Germinal center (tissue), 1 donor: ENCODE results near the gene ALDH3B2.
"Not testable (repeated sequence)": the region's sequence is repeated elsewhere in the genome, so short reads cannot be mapped to it uniquely, and the experiment has no call there.

Experiments
- DNase-seq: peaks from one replicate; pipeline ENCODE4 v3.0.0; 2012; ENCODE audit warnings: mixed read lengths, low spot score

ALDH3B2 gene

DNA sequence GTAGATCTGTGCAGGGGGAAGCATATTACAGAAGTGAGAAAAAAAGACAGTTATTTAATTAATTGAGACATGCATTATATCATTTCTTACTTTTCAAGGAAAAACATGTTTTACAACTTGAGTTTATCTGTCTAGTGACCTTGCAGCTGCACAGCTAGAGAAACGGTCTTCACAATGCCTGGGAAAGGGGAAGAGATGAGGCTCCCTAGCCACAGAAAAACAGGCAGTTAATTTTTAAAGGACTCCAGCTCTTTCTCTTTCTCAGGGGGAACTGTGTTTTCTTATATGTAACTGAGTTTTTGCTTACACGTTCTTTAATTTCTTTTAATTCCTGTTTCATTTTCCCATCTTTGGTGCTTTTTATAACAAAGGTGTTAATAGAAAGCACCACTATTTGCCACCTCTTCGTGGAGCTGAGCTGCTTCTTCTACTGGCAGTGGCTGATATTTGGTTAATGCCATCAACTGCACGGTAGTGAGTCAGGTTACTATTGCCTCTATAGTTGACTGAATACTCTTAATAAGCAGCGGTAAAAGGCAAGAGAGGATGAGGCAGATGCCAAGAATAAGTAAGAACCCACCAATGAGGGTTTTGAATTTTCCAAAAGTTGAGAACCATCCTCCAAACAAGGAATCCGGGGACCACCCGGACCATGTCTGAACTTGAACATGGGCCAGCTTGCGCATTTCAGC is 11.4 kb upstream of the ALDH3B2 start:
- DNase-seq = not testable (repeated sequence)

DNA sequence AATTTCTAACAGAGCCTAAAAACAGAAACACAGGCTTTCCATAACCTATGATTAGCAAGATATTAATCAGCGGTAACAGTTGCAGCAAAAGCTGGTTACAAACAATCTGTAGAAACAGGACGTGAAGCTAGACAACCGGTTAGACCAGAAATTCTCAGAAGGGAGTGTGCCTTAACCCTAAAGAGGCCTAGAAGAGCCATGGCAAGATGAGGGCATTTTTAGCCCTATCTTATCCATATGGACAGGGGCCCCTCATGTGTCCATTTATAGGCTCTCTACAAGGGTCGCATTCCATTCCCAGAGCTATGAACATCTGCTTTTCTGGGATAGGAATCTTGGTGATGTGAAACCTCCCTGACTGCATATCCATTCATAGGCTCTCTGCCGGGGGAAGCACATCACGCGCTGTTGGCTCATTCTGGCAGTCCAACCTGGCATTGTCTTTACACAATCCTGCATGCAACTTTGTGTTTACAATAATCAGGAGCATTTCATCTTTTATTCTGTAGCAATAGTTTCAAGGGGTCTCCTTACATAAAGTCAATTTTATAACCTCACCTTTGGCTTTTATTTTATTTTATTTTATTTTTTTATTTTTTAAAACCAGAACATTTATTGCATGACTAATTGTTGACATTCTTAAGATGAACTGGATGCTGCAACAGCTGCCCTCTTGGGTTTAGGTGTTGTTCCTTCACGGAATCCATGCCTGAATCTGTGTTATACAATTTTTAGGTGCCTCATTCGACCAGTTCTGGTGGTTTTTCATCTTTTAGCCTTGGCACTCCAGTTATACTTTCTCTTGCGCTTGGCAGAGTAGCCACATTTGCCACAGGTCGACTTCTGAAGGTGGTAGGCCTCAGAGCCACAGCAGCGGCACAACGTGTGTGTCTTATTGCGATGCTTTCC is 8.0 kb upstream of the ALDH3B2 start:
- DNase-seq = not testable (repeated sequence)

DNA sequence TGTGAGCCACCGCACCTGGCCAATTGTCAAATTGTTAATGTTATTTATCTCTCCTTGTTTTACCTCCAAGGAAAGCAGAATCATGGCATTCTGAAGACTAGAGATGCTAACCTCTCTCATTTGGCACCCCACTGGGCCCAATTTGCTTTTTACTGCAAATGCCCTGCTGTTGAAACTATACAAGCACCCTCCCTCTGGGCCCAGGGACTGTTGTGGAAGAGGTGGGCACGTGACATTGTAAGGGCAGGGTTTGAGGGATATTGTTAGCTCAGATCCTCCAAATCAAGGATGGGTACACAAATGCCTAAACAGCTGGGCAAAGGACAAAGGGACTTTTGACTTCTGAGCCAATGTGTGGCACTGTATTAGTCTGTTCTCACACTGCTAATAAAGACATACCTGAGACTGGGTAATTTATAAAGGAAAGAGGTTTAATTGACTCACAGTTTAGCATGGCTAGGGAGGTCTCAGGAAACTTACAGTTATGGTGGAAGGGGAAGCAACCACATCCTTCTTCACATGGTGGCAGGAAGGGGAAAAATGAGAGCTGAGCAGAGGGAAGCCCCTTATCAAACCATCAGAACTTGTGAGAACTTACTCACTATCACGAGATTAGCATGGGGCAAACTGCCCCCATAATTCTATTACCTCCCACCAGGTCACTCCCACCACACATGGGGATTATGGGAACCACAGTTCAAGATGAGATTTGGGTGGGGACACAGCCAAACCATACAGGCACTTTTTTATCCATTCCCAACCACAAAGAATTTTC is 6.5 kb upstream of the ALDH3B2 start:
- no peak for DNase-seq

- no peak for DNase-seq
These were observed 780 bp upstream of the ALDH3B2 start for GRCh38 chr11:67675058-67675747.

DNA sequence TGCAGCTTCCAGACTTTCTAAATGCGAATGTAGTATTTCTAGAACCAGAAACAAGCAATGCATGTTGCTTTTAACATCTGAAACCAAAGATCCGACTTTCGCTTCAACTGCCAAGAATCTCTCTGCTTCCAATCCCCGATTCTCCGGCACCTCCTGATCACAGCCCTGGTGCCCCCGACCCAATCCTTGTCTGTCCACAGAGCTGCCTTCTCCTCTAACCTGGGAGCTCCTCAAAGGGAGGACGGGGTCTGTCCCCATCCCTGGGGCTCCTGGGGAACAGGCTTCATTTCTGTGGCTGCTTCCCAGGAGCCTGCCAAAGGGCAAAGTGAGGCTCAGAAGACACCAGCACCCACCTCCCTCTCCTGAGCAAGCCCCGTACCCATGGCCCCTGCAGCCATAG is 521 bp downstream of the ALDH3B2 start:
- no peak for DNase-seq

DNA sequence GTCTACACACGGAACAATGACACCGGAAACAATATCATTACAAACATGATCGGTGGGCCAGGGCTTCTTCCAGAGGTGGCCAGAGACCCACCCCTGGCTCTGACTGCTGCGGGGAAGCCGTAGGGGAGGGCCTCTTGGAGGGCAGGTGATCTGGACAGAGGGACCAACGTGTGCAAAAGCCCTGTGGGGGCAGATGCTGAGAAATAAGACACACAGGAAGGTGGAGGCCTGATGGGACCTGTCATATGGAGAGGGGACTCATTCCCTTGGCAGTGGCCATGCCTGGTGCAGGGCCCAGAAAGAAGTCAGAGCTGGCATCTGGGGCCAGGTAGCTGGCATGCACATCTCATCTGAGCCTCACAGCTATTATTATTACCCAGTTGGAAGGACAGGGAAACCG is 1.1 kb downstream of the ALDH3B2 start:
- DNase-seq = no peak

- no peak for DNase-seq
These were observed 3.3 kb downstream of the ALDH3B2 start for GRCh38 chr11:67671211-67671520.

GRCh38 chr11:67670316-67671210 is 3.9 kb downstream of the ALDH3B2 start:
- DNase-seq = no peak

DNA sequence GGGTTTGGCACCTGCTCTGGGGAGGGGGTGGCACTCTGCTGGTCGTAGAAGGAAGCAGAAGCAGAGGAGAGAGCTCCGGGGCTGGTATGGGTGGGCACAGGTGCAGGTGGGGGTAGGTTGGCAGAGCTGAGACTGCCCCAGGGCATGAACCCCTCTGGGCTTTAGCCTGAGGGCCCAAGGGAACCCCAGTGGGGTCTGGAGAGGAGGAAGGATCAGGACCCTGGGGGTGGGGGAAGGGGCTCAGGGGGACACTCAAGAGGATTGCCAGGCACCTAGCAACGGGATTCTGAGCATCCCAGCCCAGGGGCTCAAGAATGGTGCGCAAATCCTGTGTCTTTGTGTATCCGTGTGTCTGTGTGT is 6.3 kb downstream of the ALDH3B2 start:
- DNase-seq = no peak

GRCh38 chr11:67667490-67668191 is 6.8 kb downstream of the ALDH3B2 start:
- peak; percentile 75 for DNase-seq

DNA sequence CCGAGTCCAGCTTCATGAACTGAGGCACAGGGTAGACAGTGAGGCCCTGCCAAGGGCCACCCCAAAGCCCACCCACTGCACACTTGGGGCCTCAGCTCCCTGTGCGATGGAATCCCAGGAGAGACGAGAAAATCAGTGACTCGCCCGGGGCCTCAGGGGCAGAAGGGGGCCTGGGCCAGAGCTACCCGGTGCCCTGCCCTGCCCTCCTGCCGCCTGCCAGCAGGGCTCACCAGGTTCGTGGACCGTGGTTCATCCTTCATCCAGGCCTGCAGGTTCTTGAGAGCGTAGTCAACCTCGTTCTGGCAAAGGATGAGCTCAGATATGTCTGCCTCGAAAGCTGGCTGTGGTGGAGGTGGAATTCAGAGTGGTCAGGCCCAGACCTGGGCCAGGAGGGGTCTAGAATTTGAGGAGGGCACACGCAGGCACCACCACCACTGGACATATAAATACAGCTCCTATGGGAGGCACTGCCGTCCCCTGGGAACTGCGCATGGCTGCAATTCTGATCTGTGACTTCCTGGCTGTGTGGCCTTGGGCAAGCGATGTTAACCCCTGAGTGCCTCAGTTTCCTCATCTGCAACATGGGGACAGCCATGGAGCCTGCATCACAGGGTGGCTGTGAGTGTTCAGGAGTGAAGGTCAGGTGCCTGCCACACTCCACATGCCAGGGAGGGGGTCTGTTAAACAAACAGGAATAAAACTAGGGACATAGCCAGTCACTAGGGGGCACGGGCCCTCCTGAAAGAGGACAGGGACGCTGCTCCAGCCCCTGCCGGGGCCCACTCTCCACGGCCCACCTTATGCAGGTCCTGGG is 7.5 kb downstream of the ALDH3B2 start:
- no peak for DNase-seq

- DNase-seq = no peak
These were observed 8.1 kb downstream of the ALDH3B2 start for GRCh38 chr11:67666303-67666645.

DNA sequence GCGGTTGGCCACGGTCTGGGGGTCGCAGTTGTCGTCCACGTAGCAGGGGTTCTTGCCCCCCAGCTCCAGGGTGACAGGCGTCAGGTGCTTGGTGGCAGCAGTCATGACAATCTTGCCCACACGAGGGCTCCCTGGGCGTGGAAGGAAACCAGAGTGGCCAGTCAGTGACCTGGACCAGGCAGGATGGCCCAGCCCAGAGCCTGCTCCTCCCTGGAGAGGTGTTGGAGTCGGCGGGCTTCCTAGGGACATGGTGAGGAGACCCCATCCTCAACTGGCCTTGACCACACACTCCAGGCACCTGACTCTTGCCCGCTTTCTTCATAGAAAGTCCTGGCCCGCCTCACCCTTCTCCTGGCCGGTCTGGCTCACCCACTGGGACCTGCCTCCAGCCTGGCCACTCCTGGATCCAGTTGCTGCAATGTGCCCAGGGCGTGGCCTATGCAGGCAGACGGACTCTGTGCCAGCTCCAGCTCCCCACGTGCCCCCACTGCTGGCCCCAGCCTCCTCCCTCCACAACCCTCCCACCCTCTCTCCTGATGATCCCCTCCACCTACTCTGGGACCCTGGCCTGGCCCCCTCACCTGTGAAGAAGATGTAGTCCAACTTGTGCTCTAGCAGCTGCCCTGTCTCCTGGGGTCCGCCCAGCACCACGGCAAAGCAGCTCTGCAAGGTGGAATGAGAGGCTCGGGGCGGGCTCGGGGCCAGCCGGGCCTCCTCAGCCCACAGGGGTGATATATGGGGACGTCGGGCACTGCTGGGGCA is 8.7 kb downstream of the ALDH3B2 start:
- DNase-seq = no peak

GRCh38 chr11:67664696-67665540 is 9.5 kb downstream of the ALDH3B2 start:
- DNase-seq = no peak

GRCh38 chr11:67664213-67664585 is 10.2 kb downstream of the ALDH3B2 start:
- DNase-seq = no peak

GRCh38 chr11:67663532-67664212 is 10.8 kb downstream of the ALDH3B2 start:
- DNase-seq = no peak

DNA sequence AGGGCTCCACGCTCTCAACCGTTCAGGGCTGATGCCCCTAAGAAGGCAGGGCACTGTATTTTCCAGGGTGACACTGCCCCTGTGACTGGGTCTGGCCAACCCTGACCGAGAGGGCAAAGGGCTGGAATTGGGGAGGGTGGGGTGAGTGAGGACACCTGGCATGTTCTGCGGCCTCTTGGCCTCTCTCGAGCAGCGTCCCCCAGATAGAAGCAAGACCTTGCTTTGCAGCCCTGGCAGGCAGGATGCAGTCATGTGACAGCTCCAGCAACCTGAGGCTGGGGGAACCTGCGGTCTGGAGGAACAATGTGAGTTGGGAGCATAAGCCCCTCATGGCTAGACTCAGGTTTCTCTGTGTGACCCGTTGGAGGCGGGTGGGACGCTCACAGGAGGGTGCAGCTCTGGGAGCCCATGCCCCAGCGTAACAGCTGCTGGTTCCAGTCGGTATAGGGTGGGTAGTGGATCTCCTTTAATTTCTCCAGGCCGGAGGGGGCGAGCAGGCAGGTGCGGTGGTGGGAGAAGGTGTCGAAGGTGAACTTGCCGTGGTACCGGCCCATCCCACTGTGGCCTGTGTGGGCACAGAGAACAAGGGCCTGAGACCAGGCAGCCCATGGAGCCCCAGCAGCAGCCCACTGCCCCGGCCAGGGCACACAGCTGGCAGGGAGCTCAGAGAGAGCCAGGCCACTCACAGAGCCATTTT is 11.4 kb downstream of the ALDH3B2 start:
- no peak for DNase-seq
